ENCODE results near the gene PPARG.
"Not testable (repeated sequence)": the region's sequence is repeated elsewhere in the genome, so short reads cannot be mapped to it uniquely, and the experiment has no call there.

Gene PPARG

DNA sequence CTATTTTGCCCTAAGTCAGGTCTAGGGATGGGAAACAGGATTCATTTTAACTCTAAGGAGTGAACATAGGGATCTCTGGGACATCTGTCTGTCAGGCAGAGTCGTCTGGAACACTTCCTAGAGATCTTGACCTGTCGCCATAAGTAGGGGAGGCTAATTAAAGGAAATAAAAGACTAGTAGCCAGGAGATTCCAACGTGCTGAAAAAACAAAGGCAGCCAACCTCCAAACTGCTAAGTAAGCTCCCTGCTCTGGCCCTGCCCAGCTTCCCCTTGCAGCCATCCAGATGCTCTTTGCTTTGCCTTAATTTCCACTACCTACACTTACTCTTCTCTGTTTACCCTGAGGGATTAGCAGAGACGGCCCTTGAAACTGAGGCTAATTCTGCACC, 177.0 kb downstream of the PPARG start:
- no peak for DNase-seq

DNA sequence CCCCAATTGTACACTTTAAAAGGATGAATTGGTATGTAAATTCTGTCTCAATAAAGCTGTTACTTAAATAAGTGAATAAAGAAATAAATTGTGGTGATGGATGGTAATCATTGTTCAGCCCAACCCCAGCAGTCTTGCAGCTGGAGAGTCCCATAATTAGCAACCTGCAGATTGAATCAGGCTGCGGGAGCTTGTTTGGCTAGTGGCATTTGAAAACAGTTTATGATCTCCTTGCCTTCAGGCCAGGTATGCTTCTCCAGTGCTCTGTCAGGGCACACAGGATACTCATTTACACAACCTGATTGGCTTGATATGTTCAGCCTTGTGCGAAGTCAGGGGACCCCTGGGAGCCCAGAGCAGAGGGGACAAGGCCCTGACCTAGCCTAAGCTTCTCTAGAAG, 178.9 kb downstream of the PPARG start:
- DNase-seq, result no peak

DNA sequence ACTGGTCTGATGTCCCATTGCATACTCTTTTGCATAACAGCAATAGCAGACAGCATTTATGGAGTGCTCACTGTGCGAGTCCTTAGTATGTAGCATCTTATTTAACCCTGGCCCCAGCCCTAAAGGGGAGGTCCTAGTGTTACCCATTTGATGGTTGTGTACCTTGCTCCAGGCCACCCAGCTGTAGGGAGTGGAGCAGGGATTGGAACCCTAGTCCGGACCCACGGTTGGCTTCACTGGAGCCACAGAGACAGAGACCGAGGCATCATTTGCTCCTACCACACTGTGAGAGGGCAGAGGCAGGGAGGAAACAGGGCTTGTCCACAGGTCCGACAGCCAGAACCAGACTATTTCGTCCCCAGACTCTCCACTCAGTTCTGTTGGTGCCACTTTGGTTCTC, 179.4 kb downstream of the PPARG start:
- DNase-seq, result no peak

DNA sequence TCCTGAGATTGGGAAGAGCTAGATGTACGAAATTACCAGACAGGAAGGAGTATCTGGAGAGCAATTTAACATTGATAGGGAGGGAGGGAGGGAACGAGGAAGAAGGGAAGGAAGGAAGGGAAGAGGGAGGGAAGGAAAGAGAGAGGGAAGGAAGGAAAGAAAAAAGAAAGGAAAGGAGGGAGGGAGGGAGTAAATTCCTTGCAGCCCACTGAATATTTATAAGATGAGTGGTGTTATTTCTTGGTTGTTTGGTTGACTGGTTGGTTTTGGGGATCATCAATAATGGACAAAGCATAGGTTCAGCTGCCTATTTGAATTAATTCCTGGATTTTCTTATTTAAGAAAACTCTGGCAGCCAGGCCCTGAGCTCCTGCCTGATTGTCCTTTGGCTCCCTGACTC, 179.9 kb downstream of the PPARG start:
- no peak for DNase-seq

DNA sequence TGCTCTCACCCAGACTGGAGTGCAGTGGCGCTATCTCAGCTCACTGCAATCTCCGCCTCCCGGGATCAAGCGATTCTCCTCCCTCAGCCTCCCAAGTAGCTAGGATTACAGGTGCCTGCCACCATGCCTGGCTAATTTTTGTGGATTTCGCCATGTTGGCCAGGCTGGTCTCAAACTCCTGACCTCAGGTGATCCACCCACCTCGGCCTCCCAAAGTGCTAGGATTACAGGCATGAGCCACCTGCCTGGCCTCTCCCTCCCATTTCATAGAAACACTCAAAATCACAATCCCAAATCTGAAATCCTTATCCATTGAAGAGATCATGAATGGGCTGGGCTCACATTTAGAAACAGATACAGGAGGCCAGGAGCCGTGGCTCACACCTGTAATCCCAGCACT, 180.4 kb downstream of the PPARG start:
- DNase-seq, result not testable (repeated sequence)

DNA sequence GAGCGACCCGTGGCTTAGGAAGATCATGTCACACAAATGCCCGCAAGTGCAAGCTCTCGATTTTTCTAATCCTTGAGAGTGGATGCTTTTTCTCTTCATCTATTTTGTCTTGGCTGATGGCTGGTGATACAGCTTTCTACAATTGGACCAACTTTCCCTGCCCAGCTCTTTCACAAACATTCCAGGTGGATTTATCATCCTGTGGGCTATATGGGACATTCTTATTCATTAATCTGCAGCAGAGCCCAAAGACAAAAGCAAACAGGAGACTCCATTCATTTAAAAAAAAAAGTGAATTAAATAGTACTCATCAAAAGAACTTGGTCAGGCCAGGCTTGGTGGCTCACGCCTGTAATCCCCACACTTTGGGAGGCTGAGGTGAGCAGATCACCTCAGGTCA, 181.2 kb downstream of the PPARG start:
- no peak for DNase-seq

DNA sequence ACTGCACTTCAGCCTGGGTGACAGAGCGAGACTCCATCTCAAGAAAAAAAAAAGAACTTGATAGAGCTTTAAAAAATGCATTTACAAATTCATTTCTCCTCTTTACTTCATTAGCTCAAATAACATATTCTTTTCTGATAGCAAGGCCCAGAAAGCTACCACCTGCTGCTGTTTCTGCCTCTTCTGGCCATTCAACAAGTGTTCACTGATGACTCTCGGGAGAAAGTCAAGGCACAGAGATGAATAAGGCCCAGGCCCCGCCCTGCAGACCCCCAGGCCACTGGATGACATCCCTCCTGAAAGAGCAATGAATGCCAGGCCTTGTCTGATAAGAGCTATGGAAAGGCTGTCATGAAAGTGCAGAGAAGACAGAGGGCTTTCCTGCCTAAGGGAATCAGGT, 181.8 kb downstream of the PPARG start:
- DNase-seq, result no peak

DNA sequence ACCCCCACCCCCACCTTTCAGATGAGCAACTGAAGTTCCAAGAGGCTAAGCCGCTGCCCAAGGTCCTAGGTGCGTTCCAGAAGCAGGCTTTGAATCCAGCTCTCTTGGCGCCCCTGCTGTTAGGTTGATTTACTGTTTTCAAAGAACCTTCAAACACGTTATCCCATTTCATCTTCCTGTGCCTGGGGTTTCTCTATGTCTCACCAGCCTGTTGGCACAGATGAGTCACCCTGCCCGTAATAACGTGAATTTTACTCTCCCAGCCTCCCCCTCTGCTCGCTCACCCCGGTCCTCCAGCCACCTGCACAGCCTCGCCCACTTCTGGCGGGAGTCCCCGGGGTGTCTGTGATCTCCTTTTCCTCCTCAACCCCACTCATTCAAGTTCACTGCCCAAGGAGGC, 182.4 kb downstream of the PPARG start:
- no peak for DNase-seq

DNA sequence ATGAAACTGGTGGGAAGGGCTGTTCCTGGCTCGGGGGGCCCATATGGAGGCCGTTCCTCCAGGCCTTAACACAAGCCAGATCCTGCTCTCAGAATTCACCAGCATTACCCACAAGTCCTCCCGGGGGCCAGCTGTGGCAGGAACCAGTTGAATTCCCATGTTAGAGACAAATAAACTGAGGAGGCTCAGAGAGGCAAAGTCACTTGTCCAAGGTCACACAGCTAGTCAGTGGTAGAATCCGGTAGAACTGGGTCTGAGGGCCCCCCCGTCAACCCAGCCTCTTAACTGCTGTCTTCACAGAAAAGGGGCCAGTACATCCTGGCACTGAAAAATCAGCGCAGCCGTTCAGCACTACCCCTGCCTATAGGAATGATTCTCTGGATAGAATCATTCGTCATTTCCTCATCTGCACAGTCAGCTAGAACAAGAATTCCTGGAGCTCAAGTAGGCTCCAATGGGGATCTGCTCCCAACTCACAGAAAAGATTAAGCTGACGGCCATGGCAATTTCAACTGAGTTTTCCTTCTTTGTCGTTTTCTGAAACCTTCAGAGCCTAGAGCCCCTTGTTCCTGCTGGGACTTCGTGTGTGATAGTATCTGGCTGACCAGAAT, 183.2 kb downstream of the PPARG start:
- DNase-seq, result no peak

DNA sequence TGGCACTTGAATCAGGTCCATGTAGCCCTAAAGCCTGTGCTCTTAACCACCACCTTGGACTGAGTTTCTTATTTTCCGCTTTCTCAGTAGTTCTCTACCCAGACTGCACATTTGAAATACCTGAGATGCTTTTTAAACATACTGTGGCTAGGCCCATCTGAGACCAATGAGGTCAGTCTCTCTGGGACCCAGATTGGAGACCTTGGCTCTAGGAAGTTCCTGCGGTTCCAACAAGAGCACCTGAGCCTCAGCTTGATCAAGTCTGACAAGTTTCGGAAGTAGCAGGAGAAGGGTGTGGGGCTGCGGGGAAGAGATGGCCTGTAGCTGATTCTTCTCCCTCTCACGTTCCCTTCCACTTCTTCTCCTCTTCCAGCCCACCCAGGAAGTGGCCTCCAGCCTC, 183.9 kb downstream of the PPARG start:
- DNase-seq, result no peak

DNA sequence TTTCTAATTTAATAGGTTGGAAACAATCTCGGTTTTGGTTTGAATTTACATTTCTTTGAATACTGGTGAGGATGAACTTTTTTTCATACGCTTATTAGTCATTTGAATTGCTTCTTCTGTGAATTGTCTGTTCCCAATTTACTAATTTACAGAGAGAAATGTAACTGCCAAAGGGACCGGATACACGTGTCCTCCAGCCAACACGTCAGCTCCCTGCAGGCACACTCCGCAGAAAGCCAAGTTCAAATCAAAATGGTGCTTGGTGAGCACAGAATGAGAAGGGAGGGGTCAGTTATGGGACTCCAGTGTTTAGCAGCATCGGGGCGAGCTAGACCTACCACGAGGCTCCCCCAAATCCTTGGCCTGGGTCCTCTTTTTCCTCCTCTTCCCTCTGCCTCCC, 184.6 kb downstream of the PPARG start:
- DNase-seq, result no peak

DNA sequence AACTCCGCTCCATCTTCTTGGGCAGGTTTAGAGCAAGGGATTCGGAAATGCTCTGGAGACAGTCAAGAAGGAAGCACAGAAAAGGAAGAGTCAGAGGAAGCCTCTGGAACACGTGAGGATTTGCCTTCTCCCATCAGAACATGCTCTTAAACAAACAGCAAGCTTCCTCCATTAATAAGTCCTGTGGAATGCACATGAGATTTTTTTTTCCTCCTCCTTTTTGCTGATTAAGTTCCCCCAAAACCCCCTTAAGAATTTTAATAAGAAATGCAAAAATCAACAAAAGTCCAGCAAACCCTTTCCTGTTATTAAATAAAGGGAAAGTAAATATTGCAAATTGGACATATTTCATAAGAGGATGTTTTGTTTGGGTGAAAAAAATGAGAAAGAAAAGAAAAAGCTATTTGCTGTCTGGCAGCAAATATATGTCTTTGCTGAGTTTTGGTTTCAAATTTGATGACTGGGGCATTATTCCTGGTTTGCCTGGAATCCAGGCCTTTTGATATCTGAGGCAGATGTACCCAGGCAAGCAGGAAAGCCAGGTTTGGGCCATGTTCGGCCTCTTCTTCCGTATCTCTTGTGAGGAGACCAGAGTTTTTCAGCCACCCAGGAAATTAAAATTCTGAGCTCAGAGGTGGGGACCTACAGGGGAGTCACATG, 187.5 kb downstream of the PPARG start:
- DNase-seq, result no peak

DNA sequence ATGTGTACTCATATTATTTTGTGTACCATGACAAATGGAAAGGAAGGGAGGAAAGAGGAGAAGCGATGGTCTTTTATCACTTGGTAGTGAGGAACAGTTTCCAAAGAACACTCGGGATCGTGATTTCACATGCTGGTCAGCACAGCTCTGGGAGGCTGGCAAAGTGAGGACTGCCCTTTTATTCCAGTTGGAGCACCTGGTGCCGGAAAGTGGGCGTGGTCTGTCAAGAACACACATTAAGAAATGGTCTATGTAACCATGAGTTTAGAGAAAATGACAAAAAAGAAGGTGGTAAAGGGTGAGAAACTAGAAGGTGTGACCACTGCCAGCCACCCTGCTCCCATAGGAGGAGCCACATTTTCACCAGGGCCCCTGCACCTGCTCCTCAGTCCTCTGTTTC, 188.4 kb downstream of the PPARG start:
- DNase-seq, result no peak

DNA sequence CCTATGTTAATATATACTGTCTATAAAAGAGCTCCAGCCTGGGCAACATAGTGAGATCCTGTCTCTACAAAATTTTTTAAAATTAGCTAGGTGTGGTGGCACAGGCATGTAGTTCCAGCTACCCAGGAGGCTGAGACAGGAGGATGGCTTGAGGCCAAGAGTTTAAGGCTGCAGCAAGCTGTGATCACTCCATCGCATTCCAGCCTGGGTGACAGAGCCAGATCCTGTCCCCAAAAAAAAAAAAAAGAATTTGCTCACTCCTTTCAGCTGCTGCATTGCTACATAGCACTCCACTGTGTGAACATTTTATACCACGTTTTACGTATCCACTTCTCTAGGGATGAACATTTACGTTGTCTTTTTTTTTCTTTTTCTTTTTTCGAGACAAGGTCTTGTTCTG, 189.5 kb downstream of the PPARG start:
- DNase-seq, result no peak

DNA sequence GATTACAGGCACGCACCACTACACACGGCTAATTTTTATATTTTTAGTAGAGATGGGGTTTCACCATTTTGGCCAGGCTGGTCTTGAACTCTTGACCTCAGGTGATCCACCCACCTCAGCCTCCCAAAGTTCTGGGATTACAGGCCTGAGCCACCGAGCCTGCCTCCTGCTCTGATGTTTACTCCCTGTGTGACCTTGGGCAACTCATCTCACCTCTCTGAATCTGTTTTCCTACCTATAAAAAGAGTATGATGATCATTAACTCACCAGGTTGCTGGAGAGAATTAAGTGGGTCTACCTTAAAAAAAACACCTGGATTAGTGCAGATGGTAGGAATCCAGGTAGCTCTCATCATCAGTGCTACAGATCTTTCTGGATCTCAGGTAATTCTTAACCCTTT, 190.3 kb downstream of the PPARG start:
- not testable (repeated sequence) for DNase-seq

DNA sequence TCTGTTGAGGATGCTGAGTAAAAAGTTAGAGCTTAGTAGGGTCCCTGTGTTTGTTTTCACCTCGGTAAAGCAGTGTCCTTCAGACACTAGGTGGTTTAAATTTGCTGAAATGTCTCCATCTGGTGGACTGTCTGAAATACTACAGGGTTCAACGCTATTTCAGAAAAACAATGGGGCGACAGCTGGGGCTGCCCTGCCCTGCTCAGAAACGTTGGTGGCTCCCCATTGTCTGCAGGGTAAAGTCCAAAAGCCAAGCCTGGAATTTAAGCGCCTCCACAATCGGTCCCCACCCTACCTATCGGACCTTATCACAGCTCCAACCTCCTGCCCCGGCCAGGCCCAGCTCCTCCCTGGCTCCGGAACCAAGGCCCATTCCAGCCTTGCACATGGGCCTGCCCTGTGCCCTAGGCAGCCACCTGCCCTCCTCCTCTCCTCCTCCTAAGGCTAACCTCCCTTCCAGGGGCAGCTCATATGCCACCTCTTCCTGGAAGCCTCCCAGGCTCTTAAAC, 191.1 kb downstream of the PPARG start:
- DNase-seq, result peak; percentile 9

DNA sequence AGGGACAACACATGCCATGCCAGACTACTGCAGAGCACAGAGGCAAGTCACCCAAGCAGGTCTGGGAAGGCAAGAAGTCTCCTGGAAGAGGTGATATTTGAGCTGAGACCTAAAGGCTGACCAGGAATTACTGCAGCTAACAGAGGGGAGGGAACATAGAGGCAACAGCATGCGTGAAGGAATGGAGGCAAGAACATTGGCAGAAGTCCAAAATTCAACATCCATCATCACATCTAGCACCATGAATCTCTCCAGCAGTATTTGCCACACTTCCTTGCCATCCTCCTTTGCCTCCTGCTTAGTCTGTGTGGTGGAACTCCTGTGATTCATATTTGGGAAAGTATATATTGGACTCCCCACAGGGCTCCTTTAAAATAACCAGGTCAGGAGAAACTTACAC, 194.5 kb downstream of the PPARG start:
- DNase-seq, result no peak

DNA sequence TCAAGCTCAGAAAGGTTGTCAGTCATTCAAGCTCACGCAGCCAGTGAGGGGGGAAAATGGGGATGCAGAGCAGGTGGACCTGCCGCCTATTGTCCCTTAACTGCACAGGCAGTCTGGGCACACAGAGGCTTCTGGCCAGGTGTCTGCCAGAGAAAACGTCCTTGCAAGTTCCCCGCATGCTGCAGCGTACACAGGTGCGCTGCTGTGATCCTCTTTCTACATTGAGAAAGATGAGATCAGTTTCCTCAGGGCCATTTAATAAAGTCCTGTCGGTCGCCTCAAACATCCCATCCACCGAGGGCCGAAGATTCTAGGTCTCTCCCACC, 195.0 kb downstream of the PPARG start:
- DNase-seq, result no peak
